IMR-90 (cell line): ENCODE results near the gene TCP1. TPM values are rescaled to one million over a fixed set of nuclear protein-coding genes. Genes with fewer than 3 reads are reported as not detected.

Experiments used
- ATAC-seq: fragments of 200-7000 bp; cut with Tn5 transposase; 2 replicates; pipeline ENCODE4 v1.9.1; 2020; ENCODE audit warnings: low read depth, mild to moderate bottlenecking, moderate library complexity
- Bru-seq: library from RNA; stranded (reverse); fragments of 400-500 nt; gene quantifications from one replicate; lab custom pipeline; 2021; lab: Mats Ljungman, UMichigan
- BruChase-seq, 2 experiments: library from RNA; stranded (reverse); fragments of 400-500 nt; gene quantifications; one replicate each; lab custom pipeline; 2021; lab: Mats Ljungman, UMichigan
- BruUV-seq: library from RNA; stranded (reverse); fragments of 400-500 nt; replicated peaks from 2 replicates; lab custom pipeline; 2021; lab: Mats Ljungman, UMichigan
- CTCF ChIA-PET: fragments of 300-600 bp; formaldehyde crosslinking; extraction: SDS; loops from one replicate; lab custom pipeline; 2021; ENCODE audit warnings: antibody characterized with exemption; lab: Yijun Ruan, JAX
- POLR2A ChIA-PET: fragments of 300-600 bp; sonication (Branson Sonifier 250); formaldehyde crosslinking; loops from one replicate; lab custom pipeline; 2022; ENCODE audit warnings: antibody characterized with exemption; ENCODE audit not compliant: unreplicated experiment; lab: Charles Lee
- DNase-seq: peaks from one replicate; pipeline ENCODE4 v3.0.0; 2013
- H2AFZ ChIP-seq: replicated peaks from 2 replicates; pipeline ENCODE3; 2013; ENCODE audit warnings: low read length, mild to moderate bottlenecking; ENCODE audit not compliant: poor library complexity
- H2AK5ac ChIP-seq: 2 replicates; pipeline ENCODE4 v1.6.1; 2013; ENCODE audit warnings: low read depth, low read length, inconsistent platforms
- H2AK9ac ChIP-seq: replicated peaks from 2 replicates; pipeline ENCODE3; 2013; ENCODE audit warnings: mild to moderate bottlenecking, low read depth, low read length, moderate library complexity; ENCODE audit not compliant: poor library complexity
- H2BK120ac ChIP-seq: 2 replicates; pipeline ENCODE4 v1.6.1; 2013; ENCODE audit warnings: low read depth, low read length, inconsistent platforms
- H2BK15ac ChIP-seq: 3 replicates; pipeline ENCODE4 v1.6.1; 2013; ENCODE audit warnings: low read depth, low read length, inconsistent platforms
- H2BK20ac ChIP-seq: 2 replicates; pipeline ENCODE4 v1.6.1; 2013; ENCODE audit warnings: low read depth, mild to moderate bottlenecking, inconsistent platforms, low read length, moderate library complexity
- H2BK5ac ChIP-seq: 2 replicates; pipeline ENCODE4 v1.6.1; 2013; ENCODE audit warnings: mild to moderate bottlenecking, low read depth, low read length, inconsistent platforms; ENCODE audit not compliant: poor library complexity, severe bottlenecking
- H3K14ac ChIP-seq: replicated peaks from 2 replicates; pipeline ENCODE4 v1.6.1; 2013; ENCODE audit warnings: low read depth, low read length, inconsistent platforms
- H3K18ac ChIP-seq: 2 replicates; pipeline ENCODE4 v1.6.1; 2013; ENCODE audit warnings: low read depth, low read length, control low read depth
- H3K23ac ChIP-seq: 2 replicates; pipeline ENCODE4 v1.6.1; 2013; ENCODE audit warnings: low read depth, low read length, inconsistent platforms
- H3K27ac ChIP-seq: 2 replicates; pipeline ENCODE4 v1.5.1; 2013; ENCODE audit warnings: mild to moderate bottlenecking, control low read depth, low read length; ENCODE audit not compliant: insufficient read depth
- H3K27me3 ChIP-seq: 2 replicates; pipeline ENCODE4 v1.6.1; 2013; ENCODE audit warnings: low read length; ENCODE audit not compliant: control insufficient read depth, insufficient read depth
- H3K36me3 ChIP-seq: 2 replicates; pipeline ENCODE4 v1.6.1; 2013; ENCODE audit warnings: low read length, mixed read lengths; ENCODE audit not compliant: control insufficient read depth, insufficient read depth
- H3K4ac ChIP-seq: 2 replicates; pipeline ENCODE4 v1.6.1; 2013; ENCODE audit warnings: low read depth, low read length, inconsistent platforms
- H3K4me1 ChIP-seq: 2 replicates; pipeline ENCODE4 v1.6.1; 2013; ENCODE audit warnings: low read length, mixed read lengths; ENCODE audit not compliant: control insufficient read depth, insufficient read depth
- H3K4me2 ChIP-seq: 2 replicates; pipeline ENCODE4 v1.6.1; 2013; ENCODE audit warnings: low read depth, mild to moderate bottlenecking, control low read depth, low read length, moderate library complexity
- H3K4me3 ChIP-seq: 2 replicates; pipeline ENCODE4 v1.5.1; 2013; ENCODE audit warnings: low read depth, mild to moderate bottlenecking, control low read depth, low read length, moderate library complexity; ENCODE audit not compliant: insufficient read depth
- H3K56ac ChIP-seq: 2 replicates; pipeline ENCODE4 v1.6.1; 2013; ENCODE audit warnings: low read length, inconsistent platforms; ENCODE audit not compliant: insufficient read depth; ENCODE audit errors: extremely low read depth
- H3K79me1 ChIP-seq, 2 experiments: 2 replicates each; pipeline ENCODE4 v1.6.1; 2013; ENCODE audit warnings: low read length in 2 of 2, inconsistent platforms in 1 of 2, low read depth in 1 of 2
- H3K9ac ChIP-seq: 2 replicates; pipeline ENCODE4 v1.6.1; 2013; ENCODE audit warnings: low read depth, low read length, control low read depth
- H3K9me1 ChIP-seq: 2 replicates; pipeline ENCODE4 v1.6.1; 2013; ENCODE audit warnings: low read length, inconsistent platforms; ENCODE audit not compliant: insufficient read depth
- H3K9me3 ChIP-seq: 2 replicates; pipeline ENCODE4 v1.6.1; 2013; ENCODE audit warnings: low read length; ENCODE audit not compliant: control insufficient read depth, insufficient read depth
- H4K20me1 ChIP-seq: 2 replicates; pipeline ENCODE4 v1.6.1; 2013; ENCODE audit warnings: low read length, inconsistent platforms; ENCODE audit not compliant: insufficient read depth
- H4K5ac ChIP-seq: 2 replicates; pipeline ENCODE4 v1.6.1; 2013; ENCODE audit warnings: mild to moderate bottlenecking, low read depth, low read length, control low read depth
- H4K8ac ChIP-seq, 2 experiments: 2 replicates each; pipeline ENCODE4 v1.6.1; 2013; ENCODE audit warnings: low read depth in 2 of 2, low read length in 2 of 2, control low read depth in 1 of 2, inconsistent platforms in 1 of 2
- H4K91ac ChIP-seq: 2 replicates; pipeline ENCODE4 v1.6.1; 2013; ENCODE audit warnings: low read depth, low read length, inconsistent platforms; ENCODE audit not compliant: insufficient read depth
- BHLHE40 ChIP-seq: fragments of 150-350 bp; IDR thresholded peaks from 2 replicates; pipeline ENCODE4 v1.6.1; 2016; ENCODE audit warnings: mild to moderate bottlenecking, low read depth, low read length
- CEBPB ChIP-seq: IDR thresholded peaks from 2 replicates; pipeline ENCODE4 v1.6.1; 2012; ENCODE audit warnings: low read depth, low read length, improper control_type of control experiment
- CHD1 ChIP-seq: IDR thresholded peaks from 2 replicates; pipeline ENCODE4 v1.6.1; 2012; ENCODE audit warnings: low read depth, low read length, improper control_type of control experiment
- FOS ChIP-seq: fragments of 150-350 bp; IDR thresholded peaks from 2 replicates; pipeline ENCODE4 v1.6.1; 2016; ENCODE audit warnings: low read depth, low read length
- MAFK ChIP-seq: IDR thresholded peaks from 2 replicates; pipeline ENCODE4 v1.6.1; 2012; ENCODE audit warnings: low read depth, low read length, improper control_type of control experiment
- MXI1 ChIP-seq: IDR thresholded peaks from 2 replicates; pipeline ENCODE4 v1.6.1; 2012; ENCODE audit warnings: low read depth, mild to moderate bottlenecking, low read length, moderate library complexity, borderline replicate concordance
- NFE2L2 ChIP-seq: fragments of 150-350 bp; IDR thresholded peaks from 2 replicates; pipeline ENCODE4 v1.6.1; 2016; ENCODE audit warnings: low read depth, mild to moderate bottlenecking, low read length
- RAD21 ChIP-seq: IDR thresholded peaks from 2 replicates; pipeline ENCODE4 v1.6.1; 2012; ENCODE audit warnings: low read length, improper control_type of control experiment
- RCOR1 ChIP-seq: IDR thresholded peaks from 2 replicates; pipeline ENCODE4 v1.6.1; 2012; ENCODE audit warnings: mild to moderate bottlenecking, low read length, improper control_type of control experiment; ENCODE audit not compliant: insufficient replicate concordance
- RFX5 ChIP-seq: IDR thresholded peaks from 2 replicates; pipeline ENCODE4 v1.8.0; 2012; ENCODE audit warnings: low read depth, mild to moderate bottlenecking, low read length, moderate library complexity
- SMC3 ChIP-seq: fragments of 150-350 bp; IDR thresholded peaks from 2 replicates; pipeline ENCODE4 v1.6.1; 2016; ENCODE audit warnings: low read depth, mild to moderate bottlenecking, antibody characterized with exemption, low read length, moderate library complexity
- WGBS, 2 experiments: methylation state at CpG; one replicate each; pipeline versions ENCODE4 v1.1.5 to v1.1.7; 2013; ENCODE audit warnings: missing lambda C conversion rate in 2 of 2; ENCODE audit not compliant: insufficient read length in 1 of 2; ENCODE audit errors: extremely low coverage in 2 of 2; 5-methylcytosine and 5-hydroxymethylcytosine counted together
- dilution Hi-C: fragments of 300-500 bp; cut with HindIII; formaldehyde crosslinking; loops from one replicate; pipeline ENCODE4 v1.14.3; 2018; ENCODE audit warnings: low sequenced_read_pairs; ENCODE audit not compliant: unreplicated experiment
- in situ Hi-C: fragments of 300-500 bp; cut with MboI; formaldehyde crosslinking; loops from 3 replicates; pipeline ENCODE4 v1.14.3; 2019; ENCODE audit warnings: low sequenced_read_pairs, inconsistent platforms, mixed read lengths
- intact Hi-C: fragments of 100-400 bp; cut with micrococcal nuclease; formaldehyde crosslinking; loops from 2 replicates; pipeline ENCODE4 v1.10.0; 2022
- long read RNA-seq: library from polyadenylated mRNA; unstranded; transcript quantifications from one replicate; pipeline ENCODE4 v2.0.0, GENCODE V29; 2021; ENCODE audit not compliant: unreplicated experiment
- polyA plus RNA-seq, 3 experiments: library from polyadenylated mRNA; depleted of rRNA; stranded (reverse); fragments of >200 nt; gene quantifications; 2 replicates each; pipeline ENCODE4 v1.2.3, GENCODE V29; 2012; ENCODE audit warnings: low replicate concordance in 1 of 3
- total RNA-seq: library from RNA; depleted of rRNA; stranded (reverse); fragments of >200 nt; gene quantifications from 2 replicates; pipeline ENCODE4 v1.2.3, GENCODE V29; 2012; rRNA removed
- TF ChIP-seq, protein P1 (sequence below): fragments of 150-350 bp; IDR thresholded peaks from 2 replicates; pipeline ENCODE4 v1.6.1; 2017; ENCODE audit warnings: mild to moderate bottlenecking, antibody characterized with exemption, low read length, low read depth
- TF ChIP-seq, protein P2 (sequence below): conservative IDR thresholded peaks from 2 replicates; pipeline ENCODE4 v1.5.1; 2012; ENCODE audit warnings: mild to moderate bottlenecking, low read depth, low read length, improper control_type of control experiment

The TCP1 gene
- 576 and 610 TPM in 2 replicates for total RNA-seq
- 119 and 123 TPM in 2 replicates for polyA plus RNA-seq (2012; rRNA removed)
- 89.7 and 201 TPM in 2 replicates for polyA plus RNA-seq (2012; cell fraction: cytosol; rRNA removed)
- 136 and 202 TPM in 2 replicates for polyA plus RNA-seq (2012; cell fraction: nucleus; rRNA removed; ENCODE audit: low replicate concordance)
- Bru-seq, nascent RNA: percentile 92 among the genes with signal in this experiment
- percentile 95 among the genes with signal in this experiment for BruChase-seq, experiment 1, labeled RNA remaining after a 6-hour chase
- BruChase-seq, experiment 2, labeled RNA remaining after a 2-hour chase: percentile 89 among the genes with signal in this experiment
- long read RNA-seq, transcript TCP1-201 (12 exons, 2,499 nt): major isoform, 279 of 307 reads
- long read RNA-seq, partial matches to known transcripts: 16 of 307 reads
- long read RNA-seq, other reads (novel, unspliced or antisense): 8 of 307 reads

DNA sequence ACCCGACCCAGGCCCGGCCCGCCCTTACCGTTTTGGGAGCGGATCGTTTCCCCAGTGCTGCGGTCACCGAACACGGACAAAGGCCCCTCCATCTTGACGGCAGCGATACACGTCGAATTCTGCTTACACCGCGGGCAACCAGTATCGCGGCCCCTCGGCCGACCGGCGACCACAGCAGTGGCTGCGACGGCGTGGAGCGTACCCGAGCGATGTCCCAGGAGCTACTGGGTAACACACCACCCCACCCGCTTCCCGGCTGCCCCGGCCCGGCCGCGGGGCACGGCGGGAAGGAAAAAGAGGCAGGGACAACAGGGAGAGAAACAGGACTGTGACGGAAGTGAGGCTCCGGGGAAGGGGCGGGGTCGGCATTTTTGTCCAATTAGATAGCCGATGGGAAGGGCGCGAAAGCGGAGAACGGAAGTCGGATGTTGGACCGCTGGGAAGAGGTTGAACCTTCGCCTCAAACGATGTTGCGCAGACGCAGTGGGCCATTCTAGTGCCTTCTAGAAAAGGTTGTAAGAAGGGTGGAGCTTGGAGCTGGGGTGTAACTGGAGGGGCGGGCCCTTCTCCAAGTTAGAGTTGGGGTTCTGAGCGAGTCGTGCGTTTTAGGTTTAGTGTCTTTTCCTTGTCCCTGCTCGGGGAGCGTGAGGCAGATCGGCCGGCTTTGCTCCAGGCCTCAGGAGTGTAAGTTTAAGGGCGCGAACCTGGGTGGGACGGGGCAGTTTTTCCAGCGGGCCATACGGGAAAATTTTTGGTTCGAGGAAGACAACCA is at the start of gene TCP1:
Gene TCP1 (minus strand): TSS at position 226 of the 772 bp plus-strand sequence. CDS start 134 bp downstream, at position 92.
- Histone ChIP-seq H3K27ac (peak within 1 kb of the TSS; percentile 91), H4K8ac (peak within 1 kb of the TSS; percentile 74 to 89), H3K9me3 (no peaks in the 10 kb centered on the region), H3K4me3 (peak within 1 kb of the TSS; percentile 89), H3K14ac (peak within 1 kb of the TSS; percentile 91), H4K91ac (peak within 1 kb of the TSS; percentile 89), H4K5ac (peak within 1 kb of the TSS; percentile 76), H3K36me3 (peaks cover 10% of the 10 kb centered on the region), H3K9ac (peak within 1 kb of the TSS; percentile 90), H2BK5ac (peak within 1 kb of the TSS; percentile 75), H3K9me1 (no peaks in the 10 kb centered on the region), H2AK5ac (peak within 1 kb of the TSS; percentile 77), H3K4ac (peak within 1 kb of the TSS; percentile 90), H3K79me1 (peaks cover 13 to 33% of the 10 kb centered on the region in 2 experiments), H2BK120ac (peak within 1 kb of the TSS; percentile 54), H3K4me1 (peaks cover 4% of the 10 kb centered on the region), H2AFZ (peak within 1 kb of the TSS; percentile 96), H3K27me3 (no peaks in the 10 kb centered on the region), H3K56ac (peak within 1 kb of the TSS; percentile 79), H3K4me2 (peak within 1 kb of the TSS; percentile 85), H2AK9ac (peak within 1 kb of the TSS; percentile 98), H2BK20ac (no peak within 1 kb of the TSS), H3K18ac (peak within 1 kb of the TSS; percentile 30), H2BK15ac (peak within 1 kb of the TSS; percentile 9; the same call in 1 of the 3 replicates), H3K23ac (peak within 1 kb of the TSS; percentile 95), H4K20me1 (peaks cover 16% of the 10 kb centered on the region)
- intact Hi-C loops: loop anchor here (1.0 to 2.0 kb wide), 3 partner anchors 62 to 151 kb away; partner anchors contain the start of gene WTAP
- WGBS, 2 experiments: 0% methylated on average over 10 of the region's 64 CpGs; no CpG with 5 or more reads in 1 of the 2 experiments
- DNase-seq (peak; percentile 99), ATAC-seq (peak; percentile 89)
- POLR2A ChIA-PET: interaction anchor here (0.5 to 1.0 kb wide), 3 partner anchors 26 to 1976 kb away, joined by 3 to 6 read pairs (median 3); no protein-coding TSS in a partner anchor
- CTCF ChIA-PET: interaction anchor here (0.7 to 1.3 kb wide), 2 partner anchors 17 to 98 kb away, joined by 3 to 5 read pairs; no protein-coding TSS in a partner anchor
- dilution Hi-C loops: no loop called here
- in situ Hi-C loops: no loop called here
- no TSS peak for BruUV-seq
- TF ChIP-seq CEBPB (no peak), RAD21 (no peak), MAFK (no peak), MXI1 (peak; percentile 90), BHLHE40 (no peak; the same call in 1 of the 2 replicates), RFX5 (no peak), FOS (no peak), CHD1 (no peak), NFE2L2 (no peak), SMC3 (no peak), RCOR1 (no peak)
- TF ChIP-seq, protein P1, sequence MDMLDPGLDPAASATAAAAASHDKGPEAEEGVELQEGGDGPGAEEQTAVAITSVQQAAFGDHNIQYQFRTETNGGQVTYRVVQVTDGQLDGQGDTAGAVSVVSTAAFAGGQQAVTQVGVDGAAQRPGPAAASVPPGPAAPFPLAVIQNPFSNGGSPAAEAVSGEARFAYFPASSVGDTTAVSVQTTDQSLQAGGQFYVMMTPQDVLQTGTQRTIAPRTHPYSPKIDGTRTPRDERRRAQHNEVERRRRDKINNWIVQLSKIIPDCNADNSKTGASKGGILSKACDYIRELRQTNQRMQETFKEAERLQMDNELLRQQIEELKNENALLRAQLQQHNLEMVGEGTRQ: no peak
- TF ChIP-seq, protein P2, sequence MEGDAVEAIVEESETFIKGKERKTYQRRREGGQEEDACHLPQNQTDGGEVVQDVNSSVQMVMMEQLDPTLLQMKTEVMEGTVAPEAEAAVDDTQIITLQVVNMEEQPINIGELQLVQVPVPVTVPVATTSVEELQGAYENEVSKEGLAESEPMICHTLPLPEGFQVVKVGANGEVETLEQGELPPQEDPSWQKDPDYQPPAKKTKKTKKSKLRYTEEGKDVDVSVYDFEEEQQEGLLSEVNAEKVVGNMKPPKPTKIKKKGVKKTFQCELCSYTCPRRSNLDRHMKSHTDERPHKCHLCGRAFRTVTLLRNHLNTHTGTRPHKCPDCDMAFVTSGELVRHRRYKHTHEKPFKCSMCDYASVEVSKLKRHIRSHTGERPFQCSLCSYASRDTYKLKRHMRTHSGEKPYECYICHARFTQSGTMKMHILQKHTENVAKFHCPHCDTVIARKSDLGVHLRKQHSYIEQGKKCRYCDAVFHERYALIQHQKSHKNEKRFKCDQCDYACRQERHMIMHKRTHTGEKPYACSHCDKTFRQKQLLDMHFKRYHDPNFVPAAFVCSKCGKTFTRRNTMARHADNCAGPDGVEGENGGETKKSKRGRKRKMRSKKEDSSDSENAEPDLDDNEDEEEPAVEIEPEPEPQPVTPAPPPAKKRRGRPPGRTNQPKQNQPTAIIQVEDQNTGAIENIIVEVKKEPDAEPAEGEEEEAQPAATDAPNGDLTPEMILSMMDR: no peak
